ENCODE data around the gene DLG2.

DNA sequence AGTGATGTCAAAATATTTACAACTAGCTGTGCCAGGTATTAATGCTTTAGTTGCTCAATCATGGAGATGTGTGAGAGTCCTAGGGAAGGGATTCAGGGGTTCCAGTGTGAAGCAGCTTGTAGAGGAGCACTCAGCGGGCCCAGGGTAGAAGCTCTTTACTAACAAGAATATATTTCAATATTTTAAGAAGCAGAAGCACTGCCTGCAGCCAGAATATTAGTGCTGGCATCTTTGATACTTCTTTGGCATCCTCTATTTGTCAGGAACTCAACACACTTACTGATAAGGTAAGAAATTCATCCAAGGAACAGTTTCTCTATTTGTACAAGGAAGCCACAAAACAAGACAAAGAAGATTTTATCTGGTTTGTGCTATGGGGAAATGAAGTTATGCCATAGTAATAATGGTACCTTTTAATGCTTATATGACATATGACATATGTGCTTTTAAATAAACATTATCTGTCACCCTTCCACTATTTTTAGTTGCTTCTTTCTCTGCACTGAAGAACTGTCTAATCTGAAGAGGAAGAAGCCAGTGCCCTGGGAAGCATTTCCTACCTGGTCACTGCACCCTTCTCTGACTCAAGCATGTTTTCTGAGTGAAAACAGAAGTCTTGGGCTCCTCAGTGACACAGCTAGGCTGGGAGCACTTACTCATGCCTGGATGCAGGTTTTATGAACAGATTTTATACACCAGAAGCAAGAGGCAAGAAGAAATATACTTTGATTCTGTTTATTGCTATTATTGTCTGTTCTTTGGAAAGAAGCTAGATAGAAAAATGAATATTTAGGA lies 1952.8 kb downstream of the DLG2 start:
- TF ChIP-seq CTCF (IDR thresholded peaks at IDR 0.05; ENCODE audit: insufficient read depth, low read depth, low read length) (no peak), EZH2 (IDR thresholded peaks at IDR 0.05; ENCODE audit: insufficient read depth, low read length) (no peak)
